ENCODE results near the gene ZNF497. TPM values are rescaled to one million over a fixed set of nuclear protein-coding genes. Genes with fewer than 3 reads are reported as not detected.
A peak's percentile ranks its signal among the peaks of the same experiment; 100 is the strongest.

Gene ZNF497
- total and polyA plus RNA-seq, 9 of the 15 experiments (the other 6 are each of a cell fraction or from before 2014, with no cell fraction given) = 0.06 to 0.98 (median 0.44) TPM; not detected in 1

DNA sequence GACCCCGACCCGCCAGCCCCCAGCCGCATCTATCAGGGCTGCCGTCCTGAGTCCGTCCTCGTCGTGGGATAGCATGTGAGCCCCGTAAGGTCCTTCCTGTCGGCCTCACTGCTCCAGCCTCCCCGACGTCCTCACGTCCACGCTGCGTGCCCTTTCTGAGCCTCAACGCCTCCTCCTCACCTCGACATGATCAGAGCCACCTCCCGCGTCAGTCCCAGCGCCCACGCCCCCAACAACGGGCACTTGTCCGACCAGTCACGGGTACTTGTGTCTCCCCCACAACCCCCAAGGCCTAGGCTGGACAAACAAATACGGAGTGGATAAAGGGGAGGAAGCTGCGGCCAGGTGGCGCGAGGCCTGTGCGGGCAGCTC is 665 bp downstream of the ZNF497 start (continued):
- TF ChIP-seq, protein P1, sequence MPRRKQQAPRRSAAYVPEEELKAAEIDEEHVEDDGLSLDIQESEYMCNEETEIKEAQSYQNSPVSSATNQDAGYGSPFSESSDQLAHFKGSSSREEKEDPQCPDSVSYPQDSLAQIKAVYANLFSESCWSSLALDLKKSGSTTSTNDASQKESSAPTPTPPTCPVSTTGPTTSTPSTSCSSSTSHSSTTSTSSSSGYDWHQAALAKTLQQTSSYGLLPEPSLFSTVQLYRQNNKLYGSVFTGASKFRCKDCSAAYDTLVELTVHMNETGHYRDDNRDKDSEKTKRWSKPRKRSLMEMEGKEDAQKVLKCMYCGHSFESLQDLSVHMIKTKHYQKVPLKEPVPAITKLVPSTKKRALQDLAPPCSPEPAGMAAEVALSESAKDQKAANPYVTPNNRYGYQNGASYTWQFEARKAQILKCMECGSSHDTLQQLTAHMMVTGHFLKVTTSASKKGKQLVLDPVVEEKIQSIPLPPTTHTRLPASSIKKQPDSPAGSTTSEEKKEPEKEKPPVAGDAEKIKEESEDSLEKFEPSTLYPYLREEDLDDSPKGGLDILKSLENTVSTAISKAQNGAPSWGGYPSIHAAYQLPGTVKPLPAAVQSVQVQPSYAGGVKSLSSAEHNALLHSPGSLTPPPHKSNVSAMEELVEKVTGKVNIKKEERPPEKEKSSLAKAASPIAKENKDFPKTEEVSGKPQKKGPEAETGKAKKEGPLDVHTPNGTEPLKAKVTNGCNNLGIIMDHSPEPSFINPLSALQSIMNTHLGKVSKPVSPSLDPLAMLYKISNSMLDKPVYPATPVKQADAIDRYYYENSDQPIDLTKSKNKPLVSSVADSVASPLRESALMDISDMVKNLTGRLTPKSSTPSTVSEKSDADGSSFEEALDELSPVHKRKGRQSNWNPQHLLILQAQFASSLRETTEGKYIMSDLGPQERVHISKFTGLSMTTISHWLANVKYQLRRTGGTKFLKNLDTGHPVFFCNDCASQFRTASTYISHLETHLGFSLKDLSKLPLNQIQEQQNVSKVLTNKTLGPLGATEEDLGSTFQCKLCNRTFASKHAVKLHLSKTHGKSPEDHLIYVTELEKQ (CRISPR knock-in tag; IDR thresholded peaks at IDR 0.05) = no peak
- TF ChIP-seq GATAD2A (IDR thresholded peaks at IDR 0.05) (0 out of 2 replicates have a peak, but pooled peaks have one; percentile 28), LCOR (CRISPR knock-in tag; IDR thresholded peaks at IDR 0.05) (0 out of 2 replicates have a peak, but pooled peaks have one; percentile 44), FOXJ2 (tag; IDR thresholded peaks at IDR 0.05) (0 out of 2 replicates have a peak, but pooled peaks have one; percentile 22), RNF2 (IDR thresholded peaks at IDR 0.05) (peak; percentile 1; the same call in 1 of the 2 replicates), TFAP4 (CRISPR knock-in tag; IDR thresholded peaks at IDR 0.05; ENCODE audit: borderline replicate concordance) (peak; percentile 82; the same call in 1 of the 2 replicates), SIN3A (IDR thresholded peaks at IDR 0.05; ENCODE audit: borderline replicate concordance in 2 of 2, control insufficient read depth in 1 of 2, low read depth in 2 of 2, low read length in 2 of 2) (peak in 1 of 2 experiments; percentile 14; a peak in 1 of 4 replicates), BDP1 (IDR thresholded peaks at IDR 0.05; ENCODE audit: insufficient read depth, insufficient read length) (no peak), SMARCA5 (IDR thresholded peaks at IDR 0.05) (peak; percentile 77; the same call in 1 of the 2 replicates), GTF2A2 (tag; IDR thresholded peaks at IDR 0.05) (peak; percentile 59), SREBF2 (CRISPR knock-in tag; IDR thresholded peaks at IDR 0.05) (no peak), MTF1 (CRISPR knock-in tag; IDR thresholded peaks at IDR 0.05; ENCODE audit: borderline replicate concordance) (no peak), ZNF766 (CRISPR knock-in tag; conservative IDR thresholded peaks at IDR 0.05) (0 out of 2 replicates have a peak, but pooled peaks have one; percentile 27), SAFB (IDR thresholded peaks at IDR 0.05; ENCODE audit: borderline replicate concordance, low read depth, low read length) (no peak)
- TF ChIP-seq, protein P2, sequence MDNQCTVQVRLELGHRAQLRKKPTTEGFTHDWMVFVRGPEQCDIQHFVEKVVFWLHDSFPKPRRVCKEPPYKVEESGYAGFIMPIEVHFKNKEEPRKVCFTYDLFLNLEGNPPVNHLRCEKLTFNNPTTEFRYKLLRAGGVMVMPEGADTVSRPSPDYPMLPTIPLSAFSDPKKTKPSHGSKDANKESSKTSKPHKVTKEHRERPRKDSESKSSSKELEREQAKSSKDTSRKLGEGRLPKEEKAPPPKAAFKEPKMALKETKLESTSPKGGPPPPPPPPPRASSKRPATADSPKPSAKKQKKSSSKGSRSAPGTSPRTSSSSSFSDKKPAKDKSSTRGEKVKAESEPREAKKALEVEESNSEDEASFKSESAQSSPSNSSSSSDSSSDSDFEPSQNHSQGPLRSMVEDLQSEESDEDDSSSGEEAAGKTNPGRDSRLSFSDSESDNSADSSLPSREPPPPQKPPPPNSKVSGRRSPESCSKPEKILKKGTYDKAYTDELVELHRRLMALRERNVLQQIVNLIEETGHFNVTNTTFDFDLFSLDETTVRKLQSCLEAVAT (IDR thresholded peaks at IDR 0.05) = peak in 1 of 2 experiments; percentile 70; a peak in 1 of 4 replicates
- TF ChIP-seq, protein P3, sequence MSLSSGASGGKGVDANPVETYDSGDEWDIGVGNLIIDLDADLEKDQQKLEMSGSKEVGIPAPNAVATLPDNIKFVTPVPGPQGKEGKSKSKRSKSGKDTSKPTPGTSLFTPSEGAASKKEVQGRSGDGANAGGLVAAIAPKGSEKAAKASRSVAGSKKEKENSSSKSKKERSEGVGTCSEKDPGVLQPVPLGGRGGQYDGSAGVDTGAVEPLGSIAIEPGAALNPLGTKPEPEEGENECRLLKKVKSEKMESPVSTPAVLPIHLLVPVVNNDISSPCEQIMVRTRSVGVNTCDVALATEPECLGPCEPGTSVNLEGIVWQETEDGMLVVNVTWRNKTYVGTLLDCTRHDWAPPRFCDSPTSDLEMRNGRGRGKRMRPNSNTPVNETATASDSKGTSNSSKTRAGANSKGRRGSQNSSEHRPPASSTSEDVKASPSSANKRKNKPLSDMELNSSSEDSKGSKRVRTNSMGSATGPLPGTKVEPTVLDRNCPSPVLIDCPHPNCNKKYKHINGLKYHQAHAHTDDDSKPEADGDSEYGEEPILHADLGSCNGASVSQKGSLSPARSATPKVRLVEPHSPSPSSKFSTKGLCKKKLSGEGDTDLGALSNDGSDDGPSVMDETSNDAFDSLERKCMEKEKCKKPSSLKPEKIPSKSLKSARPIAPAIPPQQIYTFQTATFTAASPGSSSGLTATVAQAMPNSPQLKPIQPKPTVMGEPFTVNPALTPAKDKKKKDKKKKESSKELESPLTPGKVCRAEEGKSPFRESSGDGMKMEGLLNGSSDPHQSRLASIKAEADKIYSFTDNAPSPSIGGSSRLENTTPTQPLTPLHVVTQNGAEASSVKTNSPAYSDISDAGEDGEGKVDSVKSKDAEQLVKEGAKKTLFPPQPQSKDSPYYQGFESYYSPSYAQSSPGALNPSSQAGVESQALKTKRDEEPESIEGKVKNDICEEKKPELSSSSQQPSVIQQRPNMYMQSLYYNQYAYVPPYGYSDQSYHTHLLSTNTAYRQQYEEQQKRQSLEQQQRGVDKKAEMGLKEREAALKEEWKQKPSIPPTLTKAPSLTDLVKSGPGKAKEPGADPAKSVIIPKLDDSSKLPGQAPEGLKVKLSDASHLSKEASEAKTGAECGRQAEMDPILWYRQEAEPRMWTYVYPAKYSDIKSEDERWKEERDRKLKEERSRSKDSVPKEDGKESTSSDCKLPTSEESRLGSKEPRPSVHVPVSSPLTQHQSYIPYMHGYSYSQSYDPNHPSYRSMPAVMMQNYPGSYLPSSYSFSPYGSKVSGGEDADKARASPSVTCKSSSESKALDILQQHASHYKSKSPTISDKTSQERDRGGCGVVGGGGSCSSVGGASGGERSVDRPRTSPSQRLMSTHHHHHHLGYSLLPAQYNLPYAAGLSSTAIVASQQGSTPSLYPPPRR (CRISPR knock-in tag; IDR thresholded peaks at IDR 0.05; ENCODE audit: borderline replicate concordance) = 0 out of 2 replicates have a peak, but pooled peaks have one; percentile 86

Measured in K562 (cell line).